ENCODE data around the gene ACP2. TPM values are rescaled to one million over a fixed set of nuclear protein-coding genes. Genes with fewer than 3 reads are reported as not detected.
"Not testable (repeated sequence)": the region's sequence is repeated elsewhere in the genome, so short reads cannot be mapped to it uniquely, and the experiment has no call there.

Gene ACP2
- total RNA-seq, 1 experiment from 2014 or later: 23.5 TPM

DNA sequence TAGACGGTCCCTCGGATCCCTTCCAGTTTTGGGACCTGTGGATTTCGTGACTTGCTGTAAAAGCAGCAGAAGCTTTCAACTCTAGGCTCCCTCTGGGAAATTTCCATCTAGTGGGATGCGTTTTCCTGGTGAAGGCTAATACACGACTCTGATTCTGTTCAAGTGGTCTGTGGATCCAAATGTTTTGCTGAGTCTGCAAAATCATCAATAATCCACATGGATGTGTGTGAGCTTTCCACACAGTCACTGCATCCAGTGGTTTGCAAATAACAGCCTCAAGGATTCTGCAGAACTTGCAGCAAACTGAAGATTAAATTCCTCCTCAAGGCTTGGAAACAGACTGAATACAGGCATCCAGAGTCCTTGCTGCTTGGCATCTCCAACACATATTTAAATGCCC is 46.0 kb downstream of the ACP2 start:
- H3K27me3 Mint-ChIP-seq (ENCODE audit: unreplicated experiment): peaks cover 19% of the 10 kb centered on the region
- intact Hi-C loops (cut with micrococcal nuclease; ENCODE audit: unreplicated experiment): no loop called here

DNA sequence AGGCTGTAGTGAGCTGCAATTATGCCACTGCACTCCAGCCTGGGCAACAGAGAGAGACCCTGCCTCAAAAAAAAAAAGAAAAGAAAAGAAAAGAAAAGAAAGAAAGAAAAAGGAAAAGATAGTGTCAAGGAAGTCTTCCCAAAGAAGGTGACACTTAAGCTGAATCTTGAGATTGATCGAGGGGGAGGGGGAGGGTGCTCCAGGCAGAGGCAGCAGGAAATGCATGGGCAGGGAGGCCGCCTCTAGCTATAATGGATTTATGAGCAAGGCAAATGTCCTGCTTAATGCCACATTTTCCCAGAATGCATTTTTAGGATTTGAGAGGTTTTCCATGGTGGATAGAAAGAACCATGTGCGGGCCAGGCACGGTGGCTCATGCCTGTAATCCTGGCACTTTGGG is 47.6 kb downstream of the ACP2 start:
- intact Hi-C loops (cut with micrococcal nuclease; ENCODE audit: unreplicated experiment): no loop called here
- Mint-ChIP-seq H3K4me1 (ENCODE audit: low read depth, unreplicated experiment) (no peaks in the 10 kb centered on the region), H3K27ac (ENCODE audit: unreplicated experiment) (no peak overlapping the region), H3K9me3 (ENCODE audit: low read depth, unreplicated experiment) (no peaks in the 10 kb centered on the region), H3K4me3 (ENCODE audit: low read depth, unreplicated experiment) (no peak overlapping the region), H3K27me3 (ENCODE audit: unreplicated experiment) (peaks cover 12% of the 10 kb centered on the region), H3K36me3 (ENCODE audit: insufficient read depth, unreplicated experiment) (no peaks in the 10 kb centered on the region)
- CTCF ChIA-PET: interaction anchor here (0.6 kb wide), 1 partner anchor 38 kb away, joined by 4 read pairs; no protein-coding TSS in a partner anchor
- TF ChIP-seq, protein P1, sequence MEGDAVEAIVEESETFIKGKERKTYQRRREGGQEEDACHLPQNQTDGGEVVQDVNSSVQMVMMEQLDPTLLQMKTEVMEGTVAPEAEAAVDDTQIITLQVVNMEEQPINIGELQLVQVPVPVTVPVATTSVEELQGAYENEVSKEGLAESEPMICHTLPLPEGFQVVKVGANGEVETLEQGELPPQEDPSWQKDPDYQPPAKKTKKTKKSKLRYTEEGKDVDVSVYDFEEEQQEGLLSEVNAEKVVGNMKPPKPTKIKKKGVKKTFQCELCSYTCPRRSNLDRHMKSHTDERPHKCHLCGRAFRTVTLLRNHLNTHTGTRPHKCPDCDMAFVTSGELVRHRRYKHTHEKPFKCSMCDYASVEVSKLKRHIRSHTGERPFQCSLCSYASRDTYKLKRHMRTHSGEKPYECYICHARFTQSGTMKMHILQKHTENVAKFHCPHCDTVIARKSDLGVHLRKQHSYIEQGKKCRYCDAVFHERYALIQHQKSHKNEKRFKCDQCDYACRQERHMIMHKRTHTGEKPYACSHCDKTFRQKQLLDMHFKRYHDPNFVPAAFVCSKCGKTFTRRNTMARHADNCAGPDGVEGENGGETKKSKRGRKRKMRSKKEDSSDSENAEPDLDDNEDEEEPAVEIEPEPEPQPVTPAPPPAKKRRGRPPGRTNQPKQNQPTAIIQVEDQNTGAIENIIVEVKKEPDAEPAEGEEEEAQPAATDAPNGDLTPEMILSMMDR (IDR thresholded peaks at IDR 0.05; ENCODE audit: unreplicated experiment): no peak
- no TSS peak for BruUV-seq (replicated peaks)
- no peak for DNase-seq

More for the DNA sequence above, 46.0 kb downstream of the ACP2 start:
- DNase-seq: no peak
- H3K4me3 Mint-ChIP-seq (ENCODE audit: low read depth, unreplicated experiment): no peak overlapping the region
- H3K9me3 Mint-ChIP-seq (ENCODE audit: low read depth, unreplicated experiment): no peaks in the 10 kb centered on the region
- TF ChIP-seq, protein P1 (IDR thresholded peaks at IDR 0.05; ENCODE audit: unreplicated experiment): no peak
- no TSS peak for BruUV-seq (replicated peaks)
- H3K36me3 Mint-ChIP-seq (ENCODE audit: insufficient read depth, unreplicated experiment): no peaks in the 10 kb centered on the region
- H3K27ac Mint-ChIP-seq (ENCODE audit: unreplicated experiment): no peak overlapping the region
- CTCF ChIA-PET: interaction anchor here (0.8 kb wide), 1 partner anchor 14 kb away, joined by 3 read pairs; no protein-coding TSS in a partner anchor
- H3K4me1 Mint-ChIP-seq (ENCODE audit: low read depth, unreplicated experiment): no peaks in the 10 kb centered on the region

DNA sequence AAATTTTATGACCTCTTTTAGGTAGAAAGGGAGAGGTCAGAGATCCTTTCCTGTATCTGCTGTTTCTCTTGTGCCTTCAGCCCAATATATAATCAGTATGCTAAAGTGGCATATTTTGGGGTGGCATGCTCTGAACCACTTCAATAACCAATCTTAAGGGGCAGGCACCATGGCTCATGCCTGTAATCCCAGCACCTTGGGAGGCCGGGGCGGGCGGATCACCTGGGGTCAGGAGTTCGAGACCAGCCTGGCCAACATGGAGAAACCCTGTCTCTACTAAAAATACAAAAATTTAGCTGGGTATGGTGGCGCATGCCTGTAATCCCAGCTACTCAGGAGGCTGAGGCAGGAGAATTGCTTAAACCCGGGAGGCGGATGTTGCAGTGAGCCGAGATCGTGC is 50.5 kb downstream of the ACP2 start:
- Mint-ChIP-seq H3K27me3 (ENCODE audit: unreplicated experiment) (peaks cover 12% of the 10 kb centered on the region), H3K4me1 (ENCODE audit: low read depth, unreplicated experiment) (peaks cover 13% of the 10 kb centered on the region)
- H3K9me3 Mint-ChIP-seq (ENCODE audit: low read depth, unreplicated experiment); H3K27ac Mint-ChIP-seq (ENCODE audit: unreplicated experiment); intact Hi-C loops (cut with micrococcal nuclease; ENCODE audit: unreplicated experiment); BruUV-seq (replicated peaks); H3K4me3 Mint-ChIP-seq (ENCODE audit: low read depth, unreplicated experiment); CTCF ChIA-PET; DNase-seq; H3K36me3 Mint-ChIP-seq (ENCODE audit: insufficient read depth, unreplicated experiment): not testable (repeated sequence)

DNA sequence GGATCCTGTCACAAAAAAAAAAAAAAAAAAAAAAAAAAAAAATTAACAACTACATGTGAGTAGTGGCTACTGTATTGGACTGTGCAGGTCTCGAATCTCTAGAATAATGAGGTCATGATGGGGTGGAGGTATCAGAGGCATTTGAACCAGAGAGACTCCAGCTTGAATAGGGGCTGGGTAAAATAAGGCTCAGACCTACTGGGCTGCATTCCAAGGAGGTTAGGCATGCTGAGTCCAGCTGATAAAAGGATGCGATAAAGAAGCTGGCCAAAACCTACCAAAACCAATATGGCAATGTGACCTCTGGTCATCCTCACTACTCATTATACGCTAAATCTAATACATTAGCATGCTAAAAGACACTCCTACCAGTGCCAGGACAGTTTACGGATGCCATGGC is 56.5 kb downstream of the ACP2 start:
- H3K27me3 Mint-ChIP-seq (ENCODE audit: unreplicated experiment): no peaks in the 10 kb centered on the region
- TF ChIP-seq, protein P1 (IDR thresholded peaks at IDR 0.05; ENCODE audit: unreplicated experiment): no peak
- H3K4me3 Mint-ChIP-seq (ENCODE audit: low read depth, unreplicated experiment): no peak overlapping the region
- DNase-seq: no peak
- H3K9me3 Mint-ChIP-seq (ENCODE audit: low read depth, unreplicated experiment): no peaks in the 10 kb centered on the region
- H3K27ac Mint-ChIP-seq (ENCODE audit: unreplicated experiment): no peak overlapping the region
- H3K4me1 Mint-ChIP-seq (ENCODE audit: low read depth, unreplicated experiment): peaks cover 21% of the 10 kb centered on the region
- peaks cover 5% of the 10 kb centered on the region for H3K36me3 Mint-ChIP-seq (ENCODE audit: insufficient read depth, unreplicated experiment)
- intact Hi-C loops (cut with micrococcal nuclease; ENCODE audit: unreplicated experiment): no loop called here
- no TSS peak for BruUV-seq (replicated peaks)
- CTCF ChIA-PET: no interaction called here

DNA sequence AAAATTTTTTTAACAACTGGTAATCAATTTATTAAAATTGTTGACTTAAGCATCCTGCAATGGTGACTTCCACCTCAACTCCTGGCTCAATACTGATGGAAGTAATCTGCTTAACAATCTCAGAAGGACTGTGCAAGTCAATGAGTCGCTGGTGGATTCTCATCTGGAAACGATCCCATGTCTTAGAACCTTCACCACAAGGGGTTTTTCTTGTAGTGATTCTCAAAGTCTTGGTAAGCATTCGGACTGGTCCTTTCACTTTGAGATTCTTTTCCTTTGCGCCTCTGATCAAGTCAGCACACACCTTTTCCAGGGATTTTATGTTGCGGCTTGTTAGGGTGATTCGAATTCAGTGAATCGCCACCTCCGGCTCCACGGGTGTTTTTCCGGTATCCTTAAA is 57.5 kb downstream of the ACP2 start:
- H3K4me3 Mint-ChIP-seq (ENCODE audit: low read depth, unreplicated experiment); H3K27me3 Mint-ChIP-seq (ENCODE audit: unreplicated experiment): not testable (repeated sequence)

More for the DNA sequence above, 57.5 kb downstream of the ACP2 start:
- DNase-seq; H3K27ac Mint-ChIP-seq (ENCODE audit: unreplicated experiment); BruUV-seq (replicated peaks); H3K9me3 Mint-ChIP-seq (ENCODE audit: low read depth, unreplicated experiment); CTCF ChIA-PET: not testable (repeated sequence)
- peaks cover 22% of the 10 kb centered on the region for H3K4me1 Mint-ChIP-seq (ENCODE audit: low read depth, unreplicated experiment)
- intact Hi-C loops (cut with micrococcal nuclease; ENCODE audit: unreplicated experiment): loop anchor here (2.0 kb wide), 1 partner anchor 36 kb away; no protein-coding TSS in a partner anchor
- peaks cover 15% of the 10 kb centered on the region for H3K36me3 Mint-ChIP-seq (ENCODE audit: insufficient read depth, unreplicated experiment)

Other genes starting within 250 kb of the ACP2 start
- gene ARFGAP2, start 71.9 kb downstream of the ACP2 start, total RNA-seq (2022): 108 and 121 TPM in 2 replicates
- gene PACSIN3, start 62.4 kb downstream of the ACP2 start, total RNA-seq (2022): 22.1 and 26.5 TPM in 2 replicates
- 18.7 and 27.8 TPM in 2 replicates for gene DDB2, start 33.8 kb downstream of the ACP2 start, total RNA-seq (2022)
- gene NR1H3, start 9.2 kb upstream of the ACP2 start, total RNA-seq (2022): 11.4 and 14.2 TPM in 2 replicates
- 42.9 and 45.7 TPM in 2 replicates for gene MADD, start 21.3 kb upstream of the ACP2 start, total RNA-seq (2022)
- not detected in 2 replicates for gene MYBPC3, start 103.9 kb upstream of the ACP2 start, total RNA-seq (2022)
- not detected in 2 replicates for gene SPI1, start 129.7 kb upstream of the ACP2 start, total RNA-seq (2022)
- 23.8 and 24.3 TPM in 2 replicates for gene SLC39A13, start 159.8 kb upstream of the ACP2 start, total RNA-seq (2022)
- gene PSMC3, start 177.6 kb upstream of the ACP2 start, total RNA-seq (2022): 154 and 173 TPM in 2 replicates
- gene RAPSN, start 200.3 kb upstream of the ACP2 start, total RNA-seq (2022): 1.8 and 3.6 TPM in 2 replicates